GM21423 (cell line): ENCODE measurements around the gene MYH14.
"Not testable (repeated sequence)": the region's sequence is repeated elsewhere in the genome, so short reads cannot be mapped to it uniquely, and the experiment has no call there.

Experiments
- ATAC-seq: cut with Tn5 transposase; IDR thresholded peaks from one replicate; pipeline ENCODE4 v1.9.1; 2021; ENCODE audit warnings: mild to moderate bottlenecking, moderate library complexity; ENCODE audit not compliant: unreplicated experiment

MYH14 gene

GRCh38 chr19:50223439-50223716, 20.0 kb downstream of the MYH14 start:
- no peak for ATAC-seq

GRCh38 chr19:50224986-50225747, 21.7 kb downstream of the MYH14 start:
- ATAC-seq: no peak

GRCh38 chr19:50226536-50226935, 23.1 kb downstream of the MYH14 start:
- no peak for ATAC-seq

DNA sequence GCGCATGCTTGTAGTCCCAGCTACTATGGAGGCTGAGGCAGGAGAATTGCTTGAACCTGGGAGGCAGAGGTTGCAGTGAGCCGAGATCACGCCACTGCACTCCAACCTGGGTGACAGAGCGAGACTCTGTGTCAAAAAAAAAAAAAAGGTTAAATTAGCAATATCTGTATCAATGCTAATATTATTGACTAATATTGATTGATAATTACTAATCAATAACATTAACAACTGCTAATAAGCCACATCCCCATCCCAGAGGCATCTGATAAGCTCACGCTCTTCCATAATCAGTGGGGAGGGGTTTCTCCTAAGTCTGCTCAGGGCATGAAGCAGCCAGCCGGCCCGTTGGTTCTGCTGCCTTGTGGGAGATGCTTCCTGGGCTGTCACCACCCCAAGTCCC, 24.7 kb downstream of the MYH14 start:
- not testable (repeated sequence) for ATAC-seq

GRCh38 chr19:50230379-50231351, 27.2 kb downstream of the MYH14 start:
- no peak for ATAC-seq

DNA sequence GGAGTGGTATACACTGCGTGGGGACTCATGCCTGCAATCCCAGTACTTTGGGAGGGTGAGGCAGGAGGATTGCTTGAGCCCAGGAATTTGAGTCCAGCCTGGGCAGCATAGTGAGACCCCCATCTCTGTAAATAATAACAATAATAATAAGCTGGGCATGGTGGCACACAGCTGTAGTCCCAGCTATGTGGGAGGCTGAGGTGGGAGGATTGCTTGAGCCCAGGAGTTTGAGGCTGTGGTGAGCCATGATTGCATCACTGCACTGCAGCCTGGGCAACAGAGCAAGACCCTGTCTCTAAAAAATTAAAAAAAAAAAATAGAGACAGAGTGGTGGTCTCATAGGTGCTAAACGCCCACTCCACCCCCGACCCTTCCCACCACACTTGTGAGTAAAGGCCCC, 28.0 kb downstream of the MYH14 start:
- not testable (repeated sequence) for ATAC-seq

- ATAC-seq: no peak
These were observed 28.4 kb downstream of the MYH14 start for GRCh38 chr19:50231821-50232220.

DNA sequence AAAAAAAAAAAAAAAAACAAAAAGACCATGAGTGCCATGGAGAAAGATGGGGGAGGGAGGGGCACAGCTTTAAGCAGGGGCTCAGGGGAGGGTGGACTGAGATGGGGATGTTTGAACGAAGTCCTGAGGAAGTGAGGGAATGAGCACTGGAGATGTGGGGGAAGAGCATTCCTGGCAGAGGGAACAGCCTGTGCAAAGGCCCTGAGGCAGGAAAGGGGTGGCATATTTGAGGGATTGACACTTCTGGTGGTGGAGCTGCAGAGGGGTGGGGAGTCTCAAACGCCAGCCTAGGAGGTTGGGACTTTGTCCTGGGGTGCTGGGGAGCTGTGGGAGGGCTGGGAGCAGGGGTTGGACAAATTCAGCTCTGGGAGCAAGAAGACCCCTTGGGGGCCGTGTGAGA, 29.2 kb downstream of the MYH14 start:
- ATAC-seq: no peak

- ATAC-seq: no peak
These were observed 30.0 kb downstream of the MYH14 start for GRCh38 chr19:50233308-50233910.

DNA sequence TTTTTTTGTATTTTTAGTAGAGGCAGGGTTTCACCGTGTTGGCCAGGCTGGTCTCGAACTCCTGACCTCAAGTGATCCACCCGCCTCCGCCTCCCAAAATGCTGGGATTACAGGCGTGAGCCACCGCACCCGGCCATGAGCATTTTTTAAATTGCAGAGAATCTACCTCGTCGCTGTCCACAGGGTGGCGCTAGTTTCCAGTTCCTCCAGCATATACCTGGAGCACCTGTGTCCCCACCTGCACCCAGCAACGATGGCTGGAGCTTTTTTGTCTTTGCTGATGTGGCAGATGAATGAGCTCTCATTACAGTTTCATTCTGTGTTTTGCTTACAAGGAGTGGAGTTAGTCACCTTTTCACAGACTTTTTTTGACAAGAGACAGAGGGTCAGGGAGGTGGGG, 34.1 kb downstream of the MYH14 start:
- ATAC-seq: not testable (repeated sequence)

DNA sequence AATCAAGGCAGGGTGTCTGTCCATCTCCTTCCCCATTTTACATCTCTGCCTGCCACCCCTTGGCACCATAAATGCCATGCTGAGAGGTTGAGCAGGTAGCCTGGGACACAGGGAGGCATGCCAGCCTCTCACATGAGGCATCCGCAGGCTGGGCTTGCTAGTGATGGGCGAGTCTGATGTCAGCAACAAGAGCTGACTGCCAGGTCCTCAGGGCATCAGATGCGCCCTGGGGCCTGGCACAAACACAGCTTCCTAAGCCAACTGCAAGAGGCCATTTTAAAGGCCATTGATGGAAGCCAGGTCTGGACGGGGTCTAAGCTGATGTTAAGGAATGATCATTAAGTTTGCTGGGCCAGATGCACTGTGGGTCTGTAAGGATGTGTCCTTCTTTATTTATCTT, 34.6 kb downstream of the MYH14 start:
- ATAC-seq: no peak

DNA sequence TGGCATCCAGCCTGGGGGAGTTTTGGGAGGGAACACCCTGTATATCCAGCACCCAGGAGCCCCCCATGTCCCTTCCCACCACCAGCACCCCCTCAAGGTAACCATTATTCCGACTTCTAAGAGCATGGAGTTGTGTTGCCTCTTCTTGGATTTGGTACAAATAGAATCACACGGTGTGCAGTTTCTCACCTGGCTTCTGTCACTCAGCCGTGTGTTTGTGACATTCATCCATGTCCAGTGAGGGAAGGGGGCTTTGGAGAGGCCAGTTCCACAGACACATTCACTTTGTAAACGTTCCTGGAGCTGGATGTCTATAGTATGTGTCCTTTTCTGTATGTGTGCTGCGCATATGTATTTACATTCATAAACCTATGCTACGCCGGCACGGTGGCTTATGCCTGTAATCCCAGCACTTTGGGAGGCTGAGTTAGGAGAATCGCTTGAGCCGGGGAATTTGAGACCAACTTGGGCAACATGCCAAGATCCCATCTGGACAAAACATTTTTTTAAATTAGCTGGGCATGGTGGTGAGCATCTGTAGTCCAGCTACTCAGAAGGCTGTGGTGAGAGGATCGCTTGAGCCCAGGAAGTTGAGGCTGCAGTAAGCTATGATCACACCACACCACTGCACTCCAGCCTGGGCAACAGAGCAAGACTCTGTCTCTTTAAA, 36.6 kb downstream of the MYH14 start:
- no peak for ATAC-seq

DNA sequence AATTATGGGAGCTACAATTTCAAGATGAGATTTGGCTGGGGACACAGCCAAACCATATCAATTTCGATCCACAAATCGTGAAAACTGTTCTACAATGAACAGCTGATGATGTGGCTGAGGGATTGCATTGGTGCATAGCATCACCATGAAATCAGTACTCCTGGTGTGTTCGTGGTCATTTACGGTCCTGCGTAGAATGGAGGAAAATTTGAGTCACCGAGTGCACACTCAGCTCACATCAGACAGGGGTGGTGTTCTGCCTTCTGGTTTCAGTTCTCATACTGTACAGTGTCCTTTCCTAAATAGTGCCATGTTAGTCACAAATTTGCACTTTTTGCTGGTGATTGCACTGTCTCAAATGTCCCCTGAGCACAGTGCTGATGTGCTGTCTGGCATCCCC, 39.2 kb downstream of the MYH14 start:
- ATAC-seq: no peak

- ATAC-seq: no peak
These were observed 41.3 kb downstream of the MYH14 start for GRCh38 chr19:50244695-50245094.

- no peak for ATAC-seq
These were observed 45.0 kb downstream of the MYH14 start for GRCh38 chr19:50248413-50248812.

DNA sequence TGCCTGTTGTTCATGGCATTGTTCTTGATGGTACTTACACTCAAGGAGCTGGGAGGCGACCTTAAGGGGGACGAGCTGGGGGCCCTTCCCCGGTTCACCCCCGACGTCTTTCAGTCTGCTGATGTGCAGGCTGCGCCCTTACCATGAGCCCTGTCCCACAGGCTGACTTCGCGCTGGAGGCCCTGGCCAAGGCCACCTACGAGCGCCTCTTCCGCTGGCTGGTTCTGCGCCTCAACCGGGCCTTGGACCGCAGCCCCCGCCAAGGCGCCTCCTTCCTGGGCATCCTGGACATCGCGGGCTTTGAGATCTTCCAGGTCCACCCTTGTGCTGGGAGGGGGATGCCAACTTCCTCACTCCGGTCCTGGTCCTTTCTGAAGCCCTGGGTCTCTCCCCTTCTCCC, 45.4 kb downstream of the MYH14 start:
- no peak for ATAC-seq

DNA sequence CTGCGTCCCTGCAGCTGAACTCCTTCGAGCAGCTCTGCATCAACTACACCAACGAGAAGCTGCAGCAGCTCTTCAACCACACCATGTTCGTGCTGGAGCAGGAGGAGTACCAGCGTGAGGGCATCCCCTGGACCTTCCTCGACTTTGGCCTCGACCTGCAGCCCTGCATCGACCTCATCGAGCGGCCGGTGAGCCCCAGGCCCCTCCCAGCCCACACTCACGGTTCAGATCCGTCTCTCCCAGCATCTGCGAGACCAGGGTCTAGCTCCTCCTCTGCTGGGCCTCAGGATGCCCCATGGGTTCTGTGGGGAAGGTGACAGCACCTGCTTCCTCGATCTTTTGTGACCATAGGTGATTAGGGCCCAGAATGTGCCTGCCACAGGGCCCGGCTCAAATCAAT, 46.2 kb downstream of the MYH14 start:
- no peak for ATAC-seq

- ATAC-seq: no peak
These were observed 47.2 kb downstream of the MYH14 start for GRCh38 chr19:50250450-50251136.

GRCh38 chr19:50252111-50252886, 48.9 kb downstream of the MYH14 start:
- ATAC-seq: no peak

GRCh38 chr19:50252887-50253268, 49.5 kb downstream of the MYH14 start:
- no peak for ATAC-seq
